CD4-positive, alpha-beta T cell treated with Interleukin-6 for 4 hours (primary cell): Measurements from ENCODE around the gene NAT14.
A peak's percentile ranks its signal among the peaks of the same experiment; 100 is the strongest.
"Not testable (repeated sequence)": the region's sequence is repeated elsewhere in the genome, so short reads cannot be mapped to it uniquely, and the experiment has no call there.

Experiments
- DNase-seq: peaks from one replicate; pipeline ENCODE4 v3.0.0-alpha.2; 2020; ENCODE audit warnings: mixed read lengths

NAT14 gene

DNA sequence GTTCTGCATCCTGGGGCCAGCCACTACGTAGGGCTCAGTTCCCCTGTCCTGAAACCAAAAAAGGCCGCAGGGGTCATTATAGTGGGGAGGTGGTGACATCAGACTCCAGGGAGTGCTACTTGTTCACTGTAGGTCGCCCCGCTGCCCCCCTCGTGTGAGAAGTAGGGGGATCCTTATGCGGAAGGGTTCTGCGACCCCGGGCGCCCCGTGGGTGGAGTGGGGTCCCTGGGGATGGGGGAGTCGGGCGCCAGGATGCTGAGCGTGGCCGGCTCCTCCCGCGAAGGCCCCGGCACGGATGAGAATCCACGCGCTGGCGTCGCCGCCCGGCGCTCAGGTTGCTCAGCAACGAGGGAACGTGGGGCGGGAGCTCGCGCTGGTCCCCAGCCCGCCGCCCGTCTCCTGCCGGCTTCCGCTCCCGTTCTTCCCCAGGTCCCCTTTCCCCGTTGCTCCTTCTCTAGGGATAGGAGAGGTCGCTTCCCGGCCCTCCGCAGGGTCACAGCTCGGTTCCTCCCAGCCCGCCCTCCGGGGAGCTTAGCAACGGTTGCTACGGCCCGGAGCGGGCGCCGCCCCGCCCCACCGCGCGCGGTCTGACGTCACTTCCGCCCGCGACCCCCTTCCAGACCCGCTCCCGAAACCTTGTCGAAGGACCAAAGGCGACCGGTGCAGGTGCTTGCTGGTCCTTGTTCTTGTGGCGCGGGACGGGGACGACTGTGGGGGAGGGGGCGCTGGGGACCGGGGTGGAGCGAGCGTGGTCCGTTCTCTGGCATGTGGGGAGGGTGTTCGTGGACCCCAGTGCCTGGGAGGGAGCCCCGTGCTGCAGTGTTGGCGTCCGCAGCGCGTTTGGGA lies at the start of gene NAT14:
TSS of gene NAT14 (plus strand) at position 596 of the 846 bp plus-strand sequence. CDS start 521 bp downstream, outside the sequence.
- peak; percentile 64 for DNase-seq

GRCh38 chr19:55436847-55437246 lies 48.1 kb upstream of the NAT14 start:
- DNase-seq: no peak

DNA sequence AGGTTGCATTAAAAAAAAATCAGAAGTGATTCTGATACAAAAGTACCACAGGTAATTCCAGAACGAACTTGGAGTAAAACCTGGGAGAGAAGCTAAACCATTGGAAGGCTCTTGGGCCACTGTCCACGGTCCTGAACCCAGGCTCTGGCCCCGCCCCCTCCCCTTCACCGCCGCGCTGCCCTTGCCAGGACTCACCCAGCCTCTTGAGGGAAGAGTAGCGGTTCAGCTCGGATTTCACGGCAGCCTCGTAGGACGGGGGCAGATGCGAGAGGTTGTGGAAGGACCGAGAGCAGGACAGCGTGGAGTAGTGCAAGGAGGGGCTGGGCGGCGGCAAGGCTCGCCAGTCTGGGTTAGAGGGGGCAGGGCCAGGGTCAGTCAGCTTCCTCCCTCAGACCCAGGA lies 47.6 kb upstream of the NAT14 start:
- DNase-seq: peak; percentile 26

DNA sequence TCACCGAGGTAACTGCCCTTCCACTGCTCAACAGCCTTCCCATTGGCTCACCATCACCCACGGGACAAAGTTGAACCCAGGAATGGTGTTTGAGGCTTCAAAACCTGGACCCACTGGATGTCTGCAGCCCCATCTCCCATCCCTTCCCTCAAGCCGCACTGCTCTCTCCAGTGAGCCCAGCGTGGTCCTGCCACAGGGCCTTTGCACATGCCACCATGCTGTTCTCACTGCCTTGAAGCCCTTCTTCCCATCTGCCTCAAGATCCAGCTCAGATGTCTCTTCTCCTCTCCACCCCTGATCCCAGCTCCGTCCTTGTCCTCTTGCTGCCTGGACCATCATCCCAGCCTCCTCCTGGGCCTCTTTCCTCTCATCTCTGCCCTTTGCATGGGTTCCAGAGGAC lies 45.9 kb upstream of the NAT14 start:
- DNase-seq: no peak

DNA sequence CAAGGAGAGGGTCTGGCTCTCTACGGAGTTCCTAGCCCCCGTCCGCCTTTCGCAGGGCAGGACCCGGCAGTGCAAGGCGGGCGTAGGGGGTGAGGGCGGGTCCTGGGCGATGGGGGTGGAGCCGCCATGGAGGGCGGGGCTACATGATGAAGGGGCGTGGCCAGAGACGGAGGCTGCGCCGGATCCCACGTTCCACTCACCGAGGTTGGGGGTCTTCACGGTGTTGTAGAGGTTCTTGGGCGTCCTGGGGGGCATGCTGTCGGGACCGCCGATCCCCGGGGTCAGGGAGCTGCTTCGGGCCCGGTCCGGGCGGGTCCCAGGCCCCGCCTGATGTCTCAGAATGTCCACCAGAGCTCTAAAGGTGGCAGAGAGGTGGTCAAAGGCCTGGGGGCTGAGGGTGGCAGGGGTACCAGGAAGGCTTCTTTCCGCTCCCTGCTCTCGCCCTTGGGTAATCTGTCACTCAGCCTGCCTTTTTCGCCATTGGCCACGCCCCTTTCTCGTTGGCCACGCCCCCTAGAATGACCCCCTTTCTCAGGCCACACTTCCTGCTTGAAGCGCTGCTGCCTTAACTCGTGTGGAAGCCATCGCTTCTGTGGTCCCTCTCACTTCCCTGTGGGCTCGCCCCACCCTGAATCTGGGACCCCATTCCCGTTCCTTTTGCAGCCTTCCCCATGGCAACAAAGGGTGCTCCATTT lies 44.4 kb upstream of the NAT14 start:
- DNase-seq: no peak

- no peak for DNase-seq
Measured at GRCh38 chr19:55441319-55441691, 43.7 kb upstream of the NAT14 start.

DNA sequence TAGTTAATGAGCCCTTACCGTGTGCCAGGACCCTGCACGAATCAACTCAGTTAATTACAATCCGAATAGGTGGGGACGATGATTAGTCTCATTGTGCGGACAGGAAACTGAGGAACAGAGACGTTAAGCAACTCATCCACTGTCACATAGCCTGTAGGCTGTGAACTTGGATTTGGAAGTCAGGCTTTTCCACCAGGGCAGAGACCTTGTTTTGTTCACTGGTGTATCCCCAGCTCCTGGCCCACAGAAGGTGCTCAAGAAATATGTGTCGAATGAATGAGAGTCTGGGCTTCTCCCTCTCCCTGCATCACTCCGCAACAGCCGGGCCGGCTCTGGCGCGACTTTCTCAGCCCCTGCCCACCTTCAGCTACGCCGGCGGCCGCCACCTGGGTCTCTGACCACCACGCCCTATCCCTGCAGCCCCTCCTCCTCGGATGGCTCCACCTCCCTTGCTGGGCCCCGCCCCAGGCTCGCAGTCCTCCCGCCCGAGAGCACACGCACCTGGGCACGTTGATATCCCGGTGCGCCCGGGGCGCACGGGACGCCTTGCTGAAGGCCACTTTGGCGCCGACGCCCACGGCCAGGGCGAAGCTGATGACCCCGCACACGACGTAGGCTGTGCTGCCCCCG lies 43.2 kb upstream of the NAT14 start:
- DNase-seq: no peak

DNA sequence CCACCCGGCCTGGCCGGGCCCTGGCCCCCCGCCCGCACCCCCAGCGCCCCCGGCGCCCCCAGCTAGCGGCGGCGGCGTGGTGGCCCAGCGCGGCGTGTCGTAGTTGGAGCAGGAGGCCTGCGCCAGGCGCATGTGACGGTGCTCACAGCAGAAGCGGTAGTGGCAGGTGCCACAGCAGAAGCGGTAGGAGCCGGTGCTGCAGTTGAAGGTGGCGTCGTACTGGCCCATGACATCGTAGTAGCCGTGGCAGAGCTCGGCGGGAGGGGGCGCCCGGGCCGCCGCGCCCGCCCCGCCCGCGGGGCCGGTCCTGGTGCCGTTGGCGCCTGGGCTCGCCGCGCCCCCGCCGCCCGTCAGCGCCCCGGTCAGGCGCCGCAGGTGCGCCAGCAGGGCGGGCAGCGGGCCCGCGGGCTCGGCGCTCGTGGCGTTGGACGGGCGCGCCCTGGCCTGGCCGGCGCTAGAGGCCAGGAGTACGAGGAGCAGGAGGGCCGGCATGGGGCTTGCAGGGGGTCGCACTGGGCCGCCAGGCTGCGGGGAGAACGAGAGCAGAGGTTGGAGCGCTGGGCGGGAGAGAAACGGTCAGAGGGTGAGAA lies 42.5 kb upstream of the NAT14 start:
- DNase-seq: no peak

DNA sequence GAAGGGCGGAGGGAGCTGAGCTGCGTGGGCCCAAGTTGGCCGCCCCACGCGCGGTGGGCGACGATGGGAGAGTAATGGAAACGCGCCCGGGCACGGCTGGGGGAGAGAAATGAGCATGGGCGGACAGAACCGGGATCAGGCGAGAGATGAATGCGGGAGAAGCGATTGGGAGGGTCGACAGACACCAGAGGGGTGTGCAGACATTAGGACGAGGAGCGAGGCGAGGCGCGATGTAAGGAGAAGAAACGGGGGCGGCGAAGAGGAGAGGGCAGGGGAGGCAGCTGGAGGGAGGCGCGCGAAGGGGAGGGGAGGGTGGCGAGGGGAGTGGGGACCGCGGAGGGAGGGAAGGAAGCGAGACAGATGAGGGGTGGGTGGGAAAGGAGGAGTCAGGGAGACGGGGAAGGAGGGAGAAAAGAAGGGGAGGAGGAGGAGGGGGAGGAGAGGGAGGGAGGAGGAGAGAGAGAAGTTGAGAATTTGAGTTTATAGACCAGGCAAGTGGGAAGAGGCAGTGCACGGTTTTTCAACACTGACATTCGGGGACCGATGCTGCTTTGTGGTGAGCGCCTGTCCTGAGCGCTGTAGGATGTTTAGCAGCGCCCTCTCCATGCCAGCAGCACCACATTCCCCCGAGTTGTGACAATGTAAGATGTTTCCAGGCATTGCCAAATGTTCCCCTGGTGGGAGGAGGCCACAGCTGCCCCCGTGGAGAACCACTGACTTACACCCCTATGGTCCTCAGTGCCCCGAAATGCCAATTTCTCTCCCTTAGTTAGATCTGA lies 41.8 kb upstream of the NAT14 start, which contains the start of gene SHISA7:
TSS of gene SHISA7 (minus strand) at position 256 of the 779 bp plus-strand sequence. CDS start 437 bp downstream, outside the sequence.
- DNase-seq: no peak

GRCh38 chr19:55443824-55444480 lies 41.0 kb upstream of the NAT14 start:
- DNase-seq: no peak

DNA sequence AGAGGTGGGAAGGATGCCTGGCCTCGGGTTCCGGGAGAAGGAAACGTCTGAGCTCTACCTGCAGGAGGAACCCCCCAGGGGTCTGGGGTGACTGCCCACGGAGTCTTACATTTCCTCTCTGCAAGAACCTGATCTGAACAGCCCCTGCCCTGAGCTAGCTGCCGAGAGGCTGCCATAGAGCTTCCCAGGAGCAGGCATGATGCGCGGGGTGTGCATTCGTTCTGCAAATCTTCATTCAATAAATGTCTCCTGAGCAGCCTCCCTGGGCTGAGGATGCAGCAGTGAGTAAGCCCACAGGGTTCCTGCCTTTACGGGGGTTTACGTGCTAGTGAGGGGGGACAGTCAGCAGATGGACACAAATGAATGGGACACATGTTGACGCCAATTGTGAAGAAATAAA lies 40.3 kb upstream of the NAT14 start:
- no peak for DNase-seq

GRCh38 chr19:55446060-55446459 lies 38.9 kb upstream of the NAT14 start:
- no peak for DNase-seq

GRCh38 chr19:55447421-55448174 lies 37.4 kb upstream of the NAT14 start:
- DNase-seq: no peak

GRCh38 chr19:55448175-55448490 lies 36.9 kb upstream of the NAT14 start:
- DNase-seq: not testable (repeated sequence)

GRCh38 chr19:55449469-55449868 lies 35.5 kb upstream of the NAT14 start:
- DNase-seq: no peak

GRCh38 chr19:55451163-55451964 lies 33.6 kb upstream of the NAT14 start:
- DNase-seq: peak; percentile 21

DNA sequence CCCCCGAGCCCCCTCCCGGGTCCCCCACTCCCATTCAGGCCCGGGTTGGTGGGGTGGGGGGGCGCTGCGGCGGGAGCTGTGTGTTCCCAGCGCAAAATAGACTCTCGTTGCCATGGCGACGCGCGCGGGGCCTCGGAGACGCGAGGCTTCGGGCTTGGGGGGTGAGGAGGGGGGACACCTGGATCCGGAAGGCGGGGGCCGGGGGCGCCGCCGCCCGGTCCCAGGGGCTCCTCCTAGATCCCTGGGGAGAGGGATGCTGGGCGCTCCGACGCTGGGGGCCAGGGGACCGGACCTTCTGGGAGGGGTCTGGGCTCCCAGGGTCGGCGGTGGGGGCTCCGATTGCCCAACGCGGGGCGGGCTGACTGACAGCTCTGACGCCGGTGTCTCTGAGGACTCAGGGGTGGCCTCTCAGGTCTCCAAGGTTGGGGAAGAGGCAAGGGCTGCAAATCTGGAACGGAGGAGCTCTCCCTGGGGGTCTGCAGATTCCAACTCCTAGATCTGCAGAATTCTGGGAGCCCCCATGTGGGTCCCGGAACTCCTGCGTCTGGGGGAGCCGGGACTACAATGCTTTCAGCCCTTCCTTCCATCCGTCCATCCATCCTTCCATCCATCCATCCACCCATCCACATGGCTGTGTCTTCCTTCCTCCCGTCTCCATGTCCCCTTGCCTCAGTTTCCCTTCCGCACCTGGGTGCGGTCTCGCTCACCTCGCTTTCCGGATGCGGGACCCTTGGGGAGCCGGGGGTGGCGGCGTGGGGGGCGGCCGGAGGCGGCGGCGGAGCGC lies 32.8 kb upstream of the NAT14 start:
- peak; percentile 25 for DNase-seq

GRCh38 chr19:55452749-55453346 lies 32.1 kb upstream of the NAT14 start:
- peak; percentile 53 for DNase-seq
